K562 (cell line): ENCODE data around the gene FERMT3. TPM values are rescaled to one million over a fixed set of nuclear protein-coding genes. Genes with fewer than 3 reads are reported as not detected.

Experiments
- ETV1 ChIP-seq: fragments of 450-650 bp; conservative IDR thresholded peaks from 2 replicates; pipeline ENCODE4 v1.6.1; 2016; ENCODE audit warnings: missing genetic modification characterization, control low read depth, low read depth, missing compliant biosample characterization
- FOXA3 ChIP-seq, 2 experiments: fragments of 450-650 bp in 1 of 2; sonication (generic) in 1 of 2; formaldehyde crosslinking; IDR thresholded peaks in 1 of 2; conservative IDR thresholded peaks in 1 of 2; 2 replicates each; pipeline versions ENCODE4 v1.4.0 to v1.8.0; 2020 to 2022; ENCODE audit warnings: mild to moderate bottlenecking in 2 of 2, missing genetic modification reagents in 1 of 2
- LARP7 ChIP-seq: fragments of 450-650 bp; IDR thresholded peaks from 2 replicates; pipeline ENCODE4 v1.6.1; 2016
- MBD2 ChIP-seq: sonication (generic); IDR thresholded peaks from 2 replicates; pipeline ENCODE4 v1.6.1; 2016; ENCODE audit warnings: low read depth, borderline replicate concordance
- MTA3 ChIP-seq: fragments of 450-650 bp; formaldehyde crosslinking; IDR thresholded peaks from 2 replicates; pipeline ENCODE4 v1.6.1; 2017; ENCODE audit warnings: mild to moderate bottlenecking, borderline replicate concordance
- NELFE ChIP-seq: IDR thresholded peaks from 2 replicates; pipeline ENCODE4 v1.6.1; 2011; ENCODE audit warnings: mild to moderate bottlenecking; ENCODE audit not compliant: insufficient read depth, insufficient read length
- NR2C1 ChIP-seq, 2 experiments: fragments of 450-650 bp; IDR thresholded peaks; 2 replicates each; pipeline ENCODE4 v1.6.1; 2017; ENCODE audit warnings: mild to moderate bottlenecking in 2 of 2, antibody characterized with exemption in 1 of 2, inconsistent platforms in 1 of 2, missing compliant biosample characterization in 1 of 2, missing genetic modification characterization in 1 of 2
- PHB ChIP-seq: fragments of 250-450 bp; sonication (Bioruptor Pico); IDR thresholded peaks from 2 replicates; pipeline ENCODE4 v1.5.0; 2021
- PML ChIP-seq: IDR thresholded peaks from 2 replicates; pipeline ENCODE4 v1.6.1; 2012; ENCODE audit warnings: low read length, inconsistent platforms
- POLR3G ChIP-seq: IDR thresholded peaks from 2 replicates; pipeline ENCODE4 v1.6.1; 2011; ENCODE audit not compliant: insufficient read length, insufficient replicate concordance; ENCODE audit errors: extremely low read depth
- SMARCC2 ChIP-seq: fragments of 450-650 bp; IDR thresholded peaks from 2 replicates; pipeline ENCODE4 v1.6.1; 2017; ENCODE audit warnings: antibody characterized with exemption, moderate library complexity, mild to moderate bottlenecking, low read depth
- STAT5B ChIP-seq: fragments of 250-450 bp; sonication (Bioruptor Pico); IDR thresholded peaks from 2 replicates; pipeline ENCODE4 v1.8.0; 2021; ENCODE audit warnings: mild to moderate bottlenecking, inconsistent platforms
- TCF3 ChIP-seq: sonication (generic); formaldehyde crosslinking; IDR thresholded peaks from 2 replicates; pipeline ENCODE4 v1.4.0; 2020; ENCODE audit warnings: mild to moderate bottlenecking, missing genetic modification reagents
- YBX1 ChIP-seq: fragments of 450-650 bp; IDR thresholded peaks from 2 replicates; pipeline ENCODE4 v1.7.1; 2016; ENCODE audit warnings: mild to moderate bottlenecking
- ZNF175 ChIP-seq: fragments of 200-800 bp; sonication (Bioruptor generic); IDR thresholded peaks from 2 replicates; pipeline ENCODE4 v1.6.1; 2016; ENCODE audit warnings: low read depth, mild to moderate bottlenecking, missing genetic modification characterization, missing compliant biosample characterization
- ZNF232 ChIP-seq: sonication (generic); formaldehyde crosslinking; IDR thresholded peaks from 2 replicates; pipeline ENCODE4 v1.8.0; 2022; ENCODE audit warnings: mild to moderate bottlenecking, missing genetic modification reagents
- ZNF695 ChIP-seq: fragments of 450-650 bp; formaldehyde crosslinking; IDR thresholded peaks from 2 replicates; pipeline ENCODE4 v1.4.0; 2020; ENCODE audit warnings: mild to moderate bottlenecking, moderate library complexity
- polyA plus RNA-seq, 8 experiments: library from polyadenylated mRNA; depleted of rRNA in 4 of 8; stranded (reverse) in 5 of 8; unstranded in 3 of 8; fragments of >200 nt; fragmentation: Nextera tagmentation in 2 of 8; fragmentation: Illumina TruSeq in 1 of 8; extraction: Ambion mirVana in 2 of 8; extraction: Trizol in 1 of 8; gene quantifications; 2 replicates each; pipeline versions ENCODE4 v1.2.1 to v1.2.3, GENCODE V29; 2011 to 2014; ENCODE audit warnings: inconsistent platforms in 1 of 8, missing spikeins in 1 of 8
- total RNA-seq, 7 experiments: library from RNA; depleted of rRNA in 6 of 7; stranded (reverse); fragments of >200 nt in 6 of 7; fragmentation: Illumina TruSeq in 2 of 7; extraction: Trizol in 2 of 7; gene quantifications; 2 replicates each; pipeline versions ENCODE4 v1.2.1 to v1.2.3, GENCODE V29; 2011 to 2021; ENCODE audit warnings: low replicate concordance in 1 of 7
- TF ChIP-seq, protein P1 (sequence below): sonication (generic); formaldehyde crosslinking; IDR thresholded peaks from 2 replicates; pipeline ENCODE4 v1.8.1; 2023; ENCODE audit warnings: missing genetic modification reagents, mild to moderate bottlenecking, borderline replicate concordance
- TF ChIP-seq, protein P2 (sequence below): fragments of 450-650 bp; formaldehyde crosslinking; IDR thresholded peaks from 2 replicates; pipeline ENCODE4 v1.4.0; 2020; ENCODE audit warnings: mild to moderate bottlenecking, moderate library complexity
- TF ChIP-seq, protein P3 (sequence below), 2 experiments: fragments of 450-650 bp in 1 of 2; sonication (generic) in 1 of 2; formaldehyde crosslinking; conservative IDR thresholded peaks; 2 replicates each; pipeline versions ENCODE4 v1.4.0 to v1.8.1; 2020 to 2022; ENCODE audit warnings: mild to moderate bottlenecking in 1 of 2, missing genetic modification reagents in 1 of 2

FERMT3 gene
- total and polyA plus RNA-seq, 9 of the 15 experiments (the other 6 are each of a cell fraction or from before 2014, with no cell fraction given) = 3.2 to 275 (median 79.7) TPM

GRCh38 chr11:64165842-64166635 lies 40.5 kb upstream of the FERMT3 start, which contains the start of gene MACROD1 (continued):
- TF ChIP-seq, protein P1, sequence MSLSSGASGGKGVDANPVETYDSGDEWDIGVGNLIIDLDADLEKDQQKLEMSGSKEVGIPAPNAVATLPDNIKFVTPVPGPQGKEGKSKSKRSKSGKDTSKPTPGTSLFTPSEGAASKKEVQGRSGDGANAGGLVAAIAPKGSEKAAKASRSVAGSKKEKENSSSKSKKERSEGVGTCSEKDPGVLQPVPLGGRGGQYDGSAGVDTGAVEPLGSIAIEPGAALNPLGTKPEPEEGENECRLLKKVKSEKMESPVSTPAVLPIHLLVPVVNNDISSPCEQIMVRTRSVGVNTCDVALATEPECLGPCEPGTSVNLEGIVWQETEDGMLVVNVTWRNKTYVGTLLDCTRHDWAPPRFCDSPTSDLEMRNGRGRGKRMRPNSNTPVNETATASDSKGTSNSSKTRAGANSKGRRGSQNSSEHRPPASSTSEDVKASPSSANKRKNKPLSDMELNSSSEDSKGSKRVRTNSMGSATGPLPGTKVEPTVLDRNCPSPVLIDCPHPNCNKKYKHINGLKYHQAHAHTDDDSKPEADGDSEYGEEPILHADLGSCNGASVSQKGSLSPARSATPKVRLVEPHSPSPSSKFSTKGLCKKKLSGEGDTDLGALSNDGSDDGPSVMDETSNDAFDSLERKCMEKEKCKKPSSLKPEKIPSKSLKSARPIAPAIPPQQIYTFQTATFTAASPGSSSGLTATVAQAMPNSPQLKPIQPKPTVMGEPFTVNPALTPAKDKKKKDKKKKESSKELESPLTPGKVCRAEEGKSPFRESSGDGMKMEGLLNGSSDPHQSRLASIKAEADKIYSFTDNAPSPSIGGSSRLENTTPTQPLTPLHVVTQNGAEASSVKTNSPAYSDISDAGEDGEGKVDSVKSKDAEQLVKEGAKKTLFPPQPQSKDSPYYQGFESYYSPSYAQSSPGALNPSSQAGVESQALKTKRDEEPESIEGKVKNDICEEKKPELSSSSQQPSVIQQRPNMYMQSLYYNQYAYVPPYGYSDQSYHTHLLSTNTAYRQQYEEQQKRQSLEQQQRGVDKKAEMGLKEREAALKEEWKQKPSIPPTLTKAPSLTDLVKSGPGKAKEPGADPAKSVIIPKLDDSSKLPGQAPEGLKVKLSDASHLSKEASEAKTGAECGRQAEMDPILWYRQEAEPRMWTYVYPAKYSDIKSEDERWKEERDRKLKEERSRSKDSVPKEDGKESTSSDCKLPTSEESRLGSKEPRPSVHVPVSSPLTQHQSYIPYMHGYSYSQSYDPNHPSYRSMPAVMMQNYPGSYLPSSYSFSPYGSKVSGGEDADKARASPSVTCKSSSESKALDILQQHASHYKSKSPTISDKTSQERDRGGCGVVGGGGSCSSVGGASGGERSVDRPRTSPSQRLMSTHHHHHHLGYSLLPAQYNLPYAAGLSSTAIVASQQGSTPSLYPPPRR = peak; percentile 70; the same call in 1 of the 2 replicates
- TF ChIP-seq TCF3 (CRISPR knock-in tag) (no peak), ZNF232 (peak; percentile 82; the same call in 1 of the 2 replicates), SMARCC2 (no peak), FOXA3 (CRISPR knock-in tag; conservative IDR thresholded peaks at IDR 0.05 in 1 of 2, IDR thresholded peaks at IDR 0.05 in 1 of 2) (peak; percentile 86 to 87), NELFE (no peak), LARP7 (no peak), MBD2 (peak; percentile 77), NR2C1 (IDR thresholded peaks at IDR 0.05) (no peak), NR2C1 (tag; IDR thresholded peaks at IDR 0.05) (peak; percentile 67), ZNF695 (CRISPR knock-in tag) (0 out of 2 replicates have a peak, but pooled peaks have one; percentile 15), PHB (CRISPR knock-in tag) (no peak), ETV1 (0 out of 2 replicates have a peak, but pooled peaks have one; percentile 17), ZNF175 (CRISPR knock-in tag) (no peak), POLR3G (no peak), MTA3 (peak; percentile 81), PML (peak; percentile 47), YBX1 (no peak), STAT5B (CRISPR knock-in tag) (no peak)
- TF ChIP-seq, protein P2, sequence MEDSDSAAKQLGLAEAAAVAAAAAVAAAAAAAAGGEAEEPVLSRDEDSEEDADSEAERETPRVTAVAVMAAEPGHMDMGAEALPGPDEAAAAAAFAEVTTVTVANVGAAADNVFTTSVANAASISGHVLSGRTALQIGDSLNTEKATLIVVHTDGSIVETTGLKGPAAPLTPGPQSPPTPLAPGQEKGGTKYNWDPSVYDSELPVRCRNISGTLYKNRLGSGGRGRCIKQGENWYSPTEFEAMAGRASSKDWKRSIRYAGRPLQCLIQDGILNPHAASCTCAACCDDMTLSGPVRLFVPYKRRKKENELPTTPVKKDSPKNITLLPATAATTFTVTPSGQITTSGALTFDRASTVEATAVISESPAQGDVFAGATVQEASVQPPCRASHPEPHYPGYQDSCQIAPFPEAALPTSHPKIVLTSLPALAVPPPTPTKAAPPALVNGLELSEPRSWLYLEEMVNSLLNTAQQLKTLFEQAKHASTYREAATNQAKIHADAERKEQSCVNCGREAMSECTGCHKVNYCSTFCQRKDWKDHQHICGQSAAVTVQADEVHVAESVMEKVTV = no peak
- TF ChIP-seq, protein P3, sequence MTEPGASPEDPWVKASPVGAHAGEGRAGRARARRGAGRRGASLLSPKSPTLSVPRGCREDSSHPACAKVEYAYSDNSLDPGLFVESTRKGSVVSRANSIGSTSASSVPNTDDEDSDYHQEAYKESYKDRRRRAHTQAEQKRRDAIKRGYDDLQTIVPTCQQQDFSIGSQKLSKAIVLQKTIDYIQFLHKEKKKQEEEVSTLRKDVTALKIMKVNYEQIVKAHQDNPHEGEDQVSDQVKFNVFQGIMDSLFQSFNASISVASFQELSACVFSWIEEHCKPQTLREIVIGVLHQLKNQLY (CRISPR knock-in tag; conservative IDR thresholded peaks at IDR 0.05) = no peak
